HEK293 (cell line): ENCODE measurements around the gene VPS54.

Source experiments
- BCL11A ChIP-seq: fragments of 450-650 bp; formaldehyde crosslinking; IDR thresholded peaks from 2 replicates; pipeline ENCODE4 v1.5.1; 2016; ENCODE audit warnings: low read depth, missing biosample characterization, missing genetic modification characterization
- CTCF ChIP-seq: fragments of 450-650 bp; formaldehyde crosslinking; IDR thresholded peaks from 2 replicates; pipeline ENCODE4 v1.5.1; 2016; ENCODE audit warnings: missing biosample characterization, missing genetic modification characterization
- FEZF1 ChIP-seq: fragments of 450-650 bp; formaldehyde crosslinking; IDR thresholded peaks from 2 replicates; pipeline ENCODE4 v1.5.1; 2016; ENCODE audit warnings: missing biosample characterization, missing genetic modification characterization
- GLIS2 ChIP-seq: fragments of 450-650 bp; formaldehyde crosslinking; IDR thresholded peaks from 2 replicates; pipeline ENCODE4 v1.5.1; 2016; ENCODE audit warnings: missing biosample characterization, missing genetic modification characterization
- REST ChIP-seq: fragments of 450-650 bp; formaldehyde crosslinking; IDR thresholded peaks from 2 replicates; pipeline ENCODE4 v1.5.1; 2016; ENCODE audit warnings: missing biosample characterization, missing genetic modification characterization
- ZIC2 ChIP-seq: fragments of 450-650 bp; formaldehyde crosslinking; IDR thresholded peaks from 2 replicates; pipeline ENCODE4 v1.5.1; 2016; ENCODE audit warnings: missing biosample characterization, missing genetic modification characterization
- ZNF121 ChIP-seq: fragments of 450-650 bp; formaldehyde crosslinking; IDR thresholded peaks from 2 replicates; pipeline ENCODE4 v1.5.1; 2016; ENCODE audit warnings: missing biosample characterization, missing genetic modification characterization
- ZNF280D ChIP-seq: fragments of 450-650 bp; formaldehyde crosslinking; IDR thresholded peaks from 2 replicates; pipeline ENCODE4 v1.5.1; 2016; ENCODE audit warnings: missing biosample characterization, missing genetic modification characterization
- ZNF324 ChIP-seq: fragments of 450-650 bp; formaldehyde crosslinking; IDR thresholded peaks from 2 replicates; pipeline ENCODE4 v1.5.1; 2016; ENCODE audit warnings: missing biosample characterization, missing genetic modification characterization
- ZNF600 ChIP-seq: fragments of 450-650 bp; formaldehyde crosslinking; IDR thresholded peaks from 2 replicates; pipeline ENCODE4 v1.5.1; 2016; ENCODE audit warnings: missing biosample characterization, missing genetic modification characterization
- ZNF626 ChIP-seq: fragments of 450-650 bp; sonication (Bioruptor Pico); formaldehyde crosslinking; IDR thresholded peaks from 2 replicates; pipeline ENCODE4 v1.5.1; 2018; ENCODE audit warnings: missing biosample characterization, missing genetic modification characterization, inconsistent platforms
- ZNF639 ChIP-seq: fragments of 450-650 bp; formaldehyde crosslinking; IDR thresholded peaks from 2 replicates; pipeline ENCODE4 v1.5.1; 2016; ENCODE audit warnings: missing biosample characterization, missing genetic modification characterization
- ZNF777 ChIP-seq: fragments of 450-650 bp; formaldehyde crosslinking; IDR thresholded peaks from 2 replicates; pipeline ENCODE4 v1.5.1; 2017; ENCODE audit warnings: missing biosample characterization, missing genetic modification characterization, borderline replicate concordance

DNA sequence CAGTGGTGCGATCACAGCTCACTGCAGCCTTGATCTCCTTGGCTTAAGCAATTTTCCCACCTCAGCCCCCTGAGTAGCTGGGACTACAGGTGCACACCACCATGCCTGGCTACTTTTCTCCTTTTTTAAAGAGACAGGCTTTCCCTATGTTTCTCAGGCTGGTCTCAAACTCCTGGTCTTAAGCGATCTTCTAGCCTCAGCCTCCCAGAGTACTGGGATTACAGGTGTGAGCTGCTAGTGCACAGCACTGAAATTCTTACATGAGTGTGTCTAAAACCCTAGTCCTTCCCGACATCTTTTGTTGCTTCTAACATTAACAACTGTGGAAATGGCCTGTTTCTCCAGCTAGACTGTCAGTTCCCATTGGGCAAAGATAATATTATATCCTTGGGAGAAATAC is 174.6 kb downstream of the VPS54 start:
- no peak for TF ChIP-seq ZNF280D (tag by site-specific recombination)
- TF ChIP-seq ZIC2 (tag by site-specific recombination) = no peak
- TF ChIP-seq ZNF639 = no peak
- no peak for TF ChIP-seq ZNF324 (tag by site-specific recombination)
- no peak for TF ChIP-seq ZNF600
- TF ChIP-seq ZNF121 (tag by site-specific recombination) = no peak
- no peak for TF ChIP-seq CTCF (tag by site-specific recombination)
- no peak for TF ChIP-seq GLIS2
- no peak for TF ChIP-seq REST (tag by site-specific recombination)
- no peak for TF ChIP-seq ZNF777
- TF ChIP-seq BCL11A (tag by site-specific recombination) = no peak
- TF ChIP-seq FEZF1 = no peak
- no peak for TF ChIP-seq ZNF626 (tag by site-specific recombination)
